CD8-positive, alpha-beta memory T cell (primary cell): ENCODE measurements around the gene COL25A1. TPM values are rescaled to one million over a fixed set of nuclear protein-coding genes. Genes with fewer than 3 reads are reported as not detected.

Source experiments
- CTCF ChIA-PET: fragments of 350-600 bp; sonication (Branson Sonifier 250); formaldehyde crosslinking; loops from one replicate; lab custom pipeline; 2021; ENCODE audit warnings: antibody characterized with exemption; lab: Charles Lee
- POLR2A ChIA-PET: fragments of 350-600 bp; sonication (Branson Sonifier 250); formaldehyde crosslinking; loops from one replicate; lab custom pipeline; 2021; ENCODE audit warnings: antibody characterized with exemption; lab: Charles Lee
- DNase-seq, 5 donors: peaks; one replicate each; pipeline versions ENCODE4 v3.0.0 to v3.0.0-alpha.2; 2020 to 2022; ENCODE audit warnings: mixed read lengths in 1 of 5
- H3K27ac ChIP-seq: one replicate; pipeline ENCODE4 v1.7.0; 2013; ENCODE audit warnings: low read depth, mild to moderate bottlenecking, low read length, moderate library complexity
- H3K27me3 ChIP-seq: 2 replicates; pipeline ENCODE4 v1.7.0; 2013; ENCODE audit warnings: low read length, mild to moderate bottlenecking; ENCODE audit not compliant: insufficient read depth, poor library complexity, severe bottlenecking
- H3K36me3 ChIP-seq: 2 replicates; pipeline ENCODE4 v1.7.0; 2013; ENCODE audit warnings: mild to moderate bottlenecking, low read length, moderate library complexity; ENCODE audit not compliant: insufficient read depth
- H3K4me1 ChIP-seq: 2 replicates; pipeline ENCODE4 v1.7.0; 2013; ENCODE audit warnings: mild to moderate bottlenecking, low read length, moderate library complexity; ENCODE audit not compliant: insufficient read depth
- H3K4me3 ChIP-seq: 2 replicates; pipeline ENCODE4 v1.7.0; 2013; ENCODE audit warnings: mild to moderate bottlenecking, low read length
- H3K9me3 ChIP-seq: 2 replicates; pipeline ENCODE4 v1.7.0; 2013; ENCODE audit warnings: mild to moderate bottlenecking, low read length
- H3K27ac Mint-ChIP-seq, 8 donors: one replicate each; pipeline ENCODE4 v1.8.0; 2020 to 2021; ENCODE audit warnings: mixed read lengths in 8 of 8, mild to moderate bottlenecking in 6 of 8, inconsistent platforms in 3 of 8, moderate library complexity in 3 of 8
- H3K27me3 Mint-ChIP-seq, 2 donors: one replicate each; pipeline ENCODE4 v1.8.0; 2020 to 2021; ENCODE audit warnings: mixed read lengths in 2 of 2, mild to moderate bottlenecking in 1 of 2, moderate library complexity in 1 of 2
- H3K36me3 Mint-ChIP-seq, 3 donors: one replicate each; pipeline ENCODE4 v1.8.0; 2020 to 2021; ENCODE audit warnings: mixed read lengths in 3 of 3, inconsistent platforms in 1 of 3, mild to moderate bottlenecking in 1 of 3
- H3K4me1 Mint-ChIP-seq, 3 donors: one replicate each; pipeline ENCODE4 v1.8.0; 2020 to 2021; ENCODE audit warnings: mixed read lengths in 3 of 3, inconsistent platforms in 1 of 3, mild to moderate bottlenecking in 1 of 3
- H3K4me3 Mint-ChIP-seq, 7 donors: one replicate each; pipeline ENCODE4 v1.8.0; 2020 to 2021; ENCODE audit warnings: mixed read lengths in 7 of 7, mild to moderate bottlenecking in 6 of 7, moderate library complexity in 4 of 7, inconsistent platforms in 2 of 7
- H3K9me3 Mint-ChIP-seq, 5 donors: one replicate each; pipeline ENCODE4 v1.8.0; 2020 to 2022; ENCODE audit warnings: mixed read lengths in 5 of 5, mild to moderate bottlenecking in 3 of 5, moderate library complexity in 2 of 5, inconsistent platforms in 1 of 5
- polyA plus RNA-seq: library from polyadenylated mRNA; unstranded; fragments of 300-500 nt; fragmentation: Illumina TruSeq; gene quantifications from one replicate; pipeline ENCODE4 v1.2.3, GENCODE V29; 2021
- total RNA-seq, 2 experiments: library from RNA; stranded (reverse); gene quantifications; one replicate each; pipeline ENCODE4 v1.2.3, GENCODE V29; 2021

COL25A1 gene
- total and polyA plus RNA-seq, 3 experiments from 2014 or later = not detected

DNA sequence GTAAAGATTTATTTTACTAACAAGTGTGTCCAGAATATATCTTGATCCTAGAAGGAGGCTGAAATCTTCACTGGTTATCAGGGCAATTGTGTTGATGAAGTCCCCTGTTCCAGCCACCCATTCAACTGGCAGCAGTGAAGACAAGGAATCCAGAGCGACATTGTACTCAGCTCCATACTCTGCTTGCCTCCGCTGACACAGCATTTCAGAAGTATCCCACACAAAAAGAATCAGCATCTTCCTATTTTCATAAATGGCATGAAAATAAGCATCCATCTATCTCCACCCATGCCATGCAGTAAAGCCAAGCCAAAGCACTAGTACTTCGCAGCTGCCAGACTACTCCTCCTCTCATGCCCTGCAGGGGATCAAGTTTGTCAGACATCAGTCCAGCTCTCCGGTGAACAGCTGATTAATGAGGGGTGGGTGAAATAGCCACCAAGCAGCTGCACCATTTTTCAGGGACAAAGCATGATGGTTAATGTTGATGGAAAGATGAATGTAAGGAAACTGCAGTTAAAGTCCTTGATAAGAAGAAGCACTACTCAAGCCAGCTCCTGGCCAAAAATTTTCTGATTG lies 54.0 kb downstream of the COL25A1 start:
- Mint-ChIP-seq H3K9me3 (peaks cover 0 to 3% (median 0%) of the 10 kb centered on the region in 5 donors), H3K4me3 (no peak overlapping the region), H3K27me3 (peaks cover 7 to 12% of the 10 kb centered on the region in 2 donors), H3K4me1 (no peaks in the 10 kb centered on the region), H3K27ac (no peak overlapping the region), H3K36me3 (no peaks in the 10 kb centered on the region)
- POLR2A ChIA-PET = no interaction called here
- CTCF ChIA-PET = no interaction called here
- no peak for DNase-seq
- Histone ChIP-seq H3K27me3 (no peaks in the 10 kb centered on the region), H3K4me3 (no peak overlapping the region), H3K4me1 (no peaks in the 10 kb centered on the region), H3K36me3 (no peaks in the 10 kb centered on the region), H3K27ac (no peak overlapping the region), H3K9me3 (no peaks in the 10 kb centered on the region)

DNA sequence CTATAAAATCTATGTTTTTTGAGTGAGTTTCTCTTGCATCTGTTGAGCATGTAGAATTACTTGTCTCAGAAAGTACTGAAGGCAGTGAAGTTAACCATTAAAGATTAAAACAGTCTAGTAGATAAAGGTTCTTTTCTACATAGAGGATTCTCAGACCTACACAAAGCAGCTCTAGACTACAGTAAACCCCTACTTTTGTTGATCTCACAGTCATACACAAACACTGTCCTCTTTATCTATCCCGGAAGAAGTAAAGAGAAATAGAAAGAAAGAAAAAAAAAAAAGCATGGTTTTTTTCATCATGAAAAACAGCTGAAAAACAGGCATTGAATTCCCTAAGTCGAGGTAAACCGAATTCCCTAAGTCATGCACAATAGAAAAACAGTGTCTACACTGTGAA lies 58.6 kb downstream of the COL25A1 start:
- Mint-ChIP-seq H3K4me3 (no peak overlapping the region), H3K27ac (no peak overlapping the region), H3K36me3 (no peaks in the 10 kb centered on the region), H3K4me1 (no peaks in the 10 kb centered on the region), H3K9me3 (no peaks in the 10 kb centered on the region), H3K27me3 (peaks cover 5 to 19% of the 10 kb centered on the region in 2 donors)
- H3K36me3 ChIP-seq = no peaks in the 10 kb centered on the region
- CTCF ChIA-PET = no interaction called here
- H3K27ac ChIP-seq = no peak overlapping the region
- POLR2A ChIA-PET = no interaction called here
- H3K9me3 ChIP-seq = no peaks in the 10 kb centered on the region
- no peaks in the 10 kb centered on the region for H3K4me1 ChIP-seq
- H3K4me3 ChIP-seq = no peak overlapping the region
- H3K27me3 ChIP-seq = no peaks in the 10 kb centered on the region
- DNase-seq = no peak

DNA sequence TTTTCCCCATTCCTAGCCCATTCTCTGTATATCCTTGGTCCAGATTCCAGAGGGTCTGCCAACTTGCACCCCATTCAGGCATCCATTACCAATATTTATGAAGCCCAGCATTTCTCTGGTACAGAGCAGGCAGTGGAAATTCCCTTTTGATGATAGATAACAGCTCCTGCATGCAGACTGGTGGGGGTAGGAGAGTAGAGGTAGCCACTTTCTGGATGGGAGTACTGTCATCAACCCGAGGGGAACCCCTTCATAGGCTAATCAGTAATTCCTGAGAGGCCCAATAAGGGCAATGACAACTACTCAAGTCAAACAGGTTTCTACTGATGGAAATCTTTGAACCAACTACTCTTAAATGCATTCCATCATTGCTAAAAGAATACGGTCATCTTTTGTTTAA lies 63.7 kb downstream of the COL25A1 start:
- no peak for DNase-seq
- no peak overlapping the region for H3K27ac Mint-ChIP-seq
- H3K4me1 Mint-ChIP-seq = no peaks in the 10 kb centered on the region
- POLR2A ChIA-PET = no interaction called here
- H3K4me1 ChIP-seq = no peaks in the 10 kb centered on the region
- H3K36me3 Mint-ChIP-seq = no peaks in the 10 kb centered on the region
- CTCF ChIA-PET = no interaction called here
- no peaks in the 10 kb centered on the region for H3K27me3 ChIP-seq
- peaks cover 0 to 15% of the 10 kb centered on the region in 2 donors for H3K27me3 Mint-ChIP-seq
- H3K4me3 Mint-ChIP-seq = no peak overlapping the region
- no peak overlapping the region for H3K4me3 ChIP-seq
- no peaks in the 10 kb centered on the region for H3K36me3 ChIP-seq
- no peaks in the 10 kb centered on the region for H3K9me3 ChIP-seq
- peaks cover 0 to 11% (median 0%) of the 10 kb centered on the region in 5 donors for H3K9me3 Mint-ChIP-seq
- H3K27ac ChIP-seq = no peak overlapping the region

DNA sequence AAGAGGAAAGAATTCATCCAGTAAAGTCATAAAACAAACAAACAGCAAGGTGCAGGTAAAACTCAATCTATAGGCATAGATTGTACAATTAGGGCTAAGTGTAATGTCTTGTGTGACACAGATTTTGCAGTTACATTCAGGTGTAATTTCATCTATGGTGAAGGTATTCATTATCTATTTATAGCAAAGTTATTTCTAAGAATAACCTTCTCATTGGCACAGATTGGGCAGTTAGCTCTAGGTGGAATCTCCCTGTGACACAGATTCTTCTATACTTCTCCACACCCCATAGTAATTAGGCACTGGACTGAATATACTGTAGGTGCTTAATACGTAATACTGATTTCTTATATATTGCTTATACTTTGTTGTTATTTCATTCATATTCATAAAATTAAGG lies 66.8 kb downstream of the COL25A1 start:
- Mint-ChIP-seq H3K9me3 (peaks cover 0 to 11% (median 0%) of the 10 kb centered on the region in 5 donors), H3K27ac (no peak overlapping the region), H3K36me3 (no peaks in the 10 kb centered on the region), H3K4me3 (no peak overlapping the region), H3K27me3 (peaks cover 0 to 5% of the 10 kb centered on the region in 2 donors), H3K4me1 (no peaks in the 10 kb centered on the region)
- POLR2A ChIA-PET = no interaction called here
- DNase-seq = no peak
- no peaks in the 10 kb centered on the region for H3K4me1 ChIP-seq
- no peaks in the 10 kb centered on the region for H3K36me3 ChIP-seq
- no peaks in the 10 kb centered on the region for H3K9me3 ChIP-seq
- no peak overlapping the region for H3K27ac ChIP-seq
- no peaks in the 10 kb centered on the region for H3K27me3 ChIP-seq
- CTCF ChIA-PET = no interaction called here
- no peak overlapping the region for H3K4me3 ChIP-seq

DNA sequence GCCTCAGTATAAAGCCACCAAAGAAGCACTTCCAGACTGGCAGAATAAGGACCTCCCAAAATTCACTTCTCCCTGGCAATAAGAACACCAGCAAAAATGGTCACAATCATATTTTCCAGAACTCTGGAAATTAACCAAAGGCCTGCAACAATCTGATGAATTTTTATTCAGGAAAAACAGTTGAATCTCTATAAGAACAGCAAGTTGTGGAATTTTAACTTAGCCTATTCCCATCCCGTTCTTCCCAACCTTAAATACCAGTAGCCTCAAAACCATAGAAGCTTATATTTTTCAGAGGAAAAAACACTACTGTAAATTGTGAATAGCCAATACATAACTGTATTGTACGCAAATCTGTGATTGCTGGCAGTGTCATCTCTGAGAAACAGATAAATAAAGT lies 67.9 kb downstream of the COL25A1 start:
- Histone ChIP-seq H3K4me1 (no peaks in the 10 kb centered on the region), H3K9me3 (no peaks in the 10 kb centered on the region), H3K36me3 (no peaks in the 10 kb centered on the region), H3K27ac (no peak overlapping the region), H3K4me3 (no peak overlapping the region), H3K27me3 (no peaks in the 10 kb centered on the region)
- H3K4me1 Mint-ChIP-seq = no peaks in the 10 kb centered on the region
- no peak overlapping the region for H3K27ac Mint-ChIP-seq
- ChIA-PET CTCF (no interaction called here), POLR2A (no interaction called here)
- DNase-seq = no peak
- H3K9me3 Mint-ChIP-seq = peaks cover 0 to 11% (median 0%) of the 10 kb centered on the region in 5 donors
- H3K4me3 Mint-ChIP-seq = no peak overlapping the region
- peaks cover 0 to 5% of the 10 kb centered on the region in 2 donors for H3K27me3 Mint-ChIP-seq
- no peaks in the 10 kb centered on the region for H3K36me3 Mint-ChIP-seq

DNA sequence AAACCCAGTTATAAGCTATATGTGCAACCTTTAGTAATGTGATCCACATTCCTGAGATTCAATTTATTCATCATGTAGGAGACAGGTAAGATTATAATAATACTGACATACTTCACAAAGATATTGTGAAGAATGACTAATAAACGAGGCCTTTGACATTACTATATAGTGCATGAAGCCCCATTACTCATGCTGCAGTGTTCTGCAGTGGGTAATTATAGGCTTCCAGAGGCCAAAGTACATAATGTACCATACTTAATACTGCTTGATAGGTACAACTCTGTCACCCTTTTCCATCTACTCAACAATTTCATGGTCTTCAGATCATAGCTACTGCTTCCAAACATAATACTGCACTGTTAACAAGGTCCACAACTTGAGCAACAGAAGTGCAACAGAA lies 68.9 kb downstream of the COL25A1 start:
- Mint-ChIP-seq H3K4me3 (no peak overlapping the region), H3K27me3 (peaks cover 0 to 13% of the 10 kb centered on the region in 2 donors), H3K27ac (no peak overlapping the region), H3K9me3 (peaks cover 0 to 11% (median 0%) of the 10 kb centered on the region in 5 donors), H3K4me1 (no peaks in the 10 kb centered on the region), H3K36me3 (no peaks in the 10 kb centered on the region)
- ChIA-PET POLR2A (no interaction called here), CTCF (no interaction called here)
- Histone ChIP-seq H3K36me3 (no peaks in the 10 kb centered on the region), H3K4me3 (no peak overlapping the region), H3K27me3 (no peaks in the 10 kb centered on the region), H3K27ac (no peak overlapping the region), H3K9me3 (no peaks in the 10 kb centered on the region), H3K4me1 (no peaks in the 10 kb centered on the region)
- no peak for DNase-seq

DNA sequence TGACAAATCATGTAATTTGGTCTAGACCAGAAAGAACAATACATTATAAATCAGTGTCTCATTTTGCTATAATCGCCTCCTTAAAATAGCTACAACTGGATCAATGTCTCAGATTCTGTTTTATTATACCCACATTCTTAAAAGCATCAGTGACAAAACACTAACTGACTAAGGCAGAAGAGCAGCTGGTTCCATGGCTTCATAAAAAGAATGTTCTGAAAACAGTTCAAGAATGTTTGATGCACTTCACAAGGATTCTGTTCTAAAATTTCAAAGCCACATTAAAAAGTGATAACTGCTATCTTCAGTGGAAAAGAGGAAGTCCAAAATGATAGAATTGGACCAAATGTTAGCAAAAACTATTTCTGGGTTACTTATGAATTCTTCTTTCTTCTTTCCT lies 69.8 kb downstream of the COL25A1 start:
- Histone ChIP-seq H3K4me3 (no peak overlapping the region), H3K27ac (no peak overlapping the region), H3K9me3 (no peaks in the 10 kb centered on the region), H3K4me1 (no peaks in the 10 kb centered on the region), H3K27me3 (no peaks in the 10 kb centered on the region), H3K36me3 (no peaks in the 10 kb centered on the region)
- ChIA-PET CTCF (no interaction called here), POLR2A (no interaction called here)
- Mint-ChIP-seq H3K4me1 (no peaks in the 10 kb centered on the region), H3K27me3 (peaks cover 0 to 13% of the 10 kb centered on the region in 2 donors), H3K9me3 (peaks cover 0 to 11% (median 0%) of the 10 kb centered on the region in 5 donors), H3K36me3 (no peaks in the 10 kb centered on the region), H3K27ac (no peak overlapping the region), H3K4me3 (no peak overlapping the region)
- DNase-seq = no peak

DNA sequence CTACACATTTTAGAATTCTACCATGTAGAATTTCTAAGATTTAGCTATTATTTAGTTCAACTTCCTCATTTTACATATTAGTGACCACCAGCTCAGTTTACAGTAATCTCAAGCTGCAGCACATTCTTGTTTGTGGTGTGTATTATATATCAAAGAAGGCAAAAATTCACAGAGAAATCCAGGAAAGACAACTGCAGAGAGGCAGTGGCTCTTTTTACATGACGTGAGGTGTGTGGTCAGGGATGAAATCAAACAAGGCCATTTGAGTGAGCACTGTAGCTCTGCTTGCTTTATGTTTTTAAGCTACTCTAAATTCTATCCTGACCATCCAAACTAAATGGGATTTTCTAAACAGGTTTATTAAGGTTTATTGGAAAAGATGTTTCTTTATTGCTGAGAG lies 71.1 kb downstream of the COL25A1 start:
- no peaks in the 10 kb centered on the region for H3K36me3 Mint-ChIP-seq
- DNase-seq = no peak
- H3K27ac Mint-ChIP-seq = no peak overlapping the region
- H3K36me3 ChIP-seq = no peaks in the 10 kb centered on the region
- no peaks in the 10 kb centered on the region for H3K27me3 ChIP-seq
- no peak overlapping the region for H3K27ac ChIP-seq
- ChIA-PET POLR2A (no interaction called here), CTCF (no interaction called here)
- H3K9me3 ChIP-seq = no peaks in the 10 kb centered on the region
- peaks cover 0 to 11% (median 0%) of the 10 kb centered on the region in 5 donors for H3K9me3 Mint-ChIP-seq
- H3K4me1 ChIP-seq = no peaks in the 10 kb centered on the region
- peaks cover 0 to 13% of the 10 kb centered on the region in 2 donors for H3K27me3 Mint-ChIP-seq
- H3K4me3 Mint-ChIP-seq = no peak overlapping the region
- no peak overlapping the region for H3K4me3 ChIP-seq
- H3K4me1 Mint-ChIP-seq = no peaks in the 10 kb centered on the region
